Measurements from ENCODE around the gene TGM2.

The TGM2 gene

GRCh38 chr20:38158701-38159351 lies 6.2 kb downstream of the TGM2 start:
- Histone ChIP-seq H3K9ac (ENCODE audit: low read length) (no peak overlapping the region), H3K23ac (ENCODE audit: low read length) (no peak overlapping the region), H3K79me1 (ENCODE audit: low read length) (no peaks in the 10 kb centered on the region), H4K5ac (ENCODE audit: low read length) (no peak overlapping the region), H2BK5ac (ENCODE audit: low read length) (no peak overlapping the region), H3K18ac (ENCODE audit: low read length) (no peak overlapping the region), H3K27me3 (ENCODE audit: insufficient read depth, low read length, poor library complexity) (no peaks in the 10 kb centered on the region), H2BK15ac (replicated peaks; ENCODE audit: low read depth) (no peak overlapping the region), H2BK120ac (ENCODE audit: low read depth, low read length) (no peak overlapping the region), H3K4ac (ENCODE audit: low read depth, low read length) (no peak overlapping the region), H4K8ac (ENCODE audit: low read depth, low read length) (no peak overlapping the region), H3K4me1 (ENCODE audit: control insufficient read depth, low read depth, low read length) (no peaks in the 10 kb centered on the region), H3K4me3 (ENCODE audit: low read length) (no peak overlapping the region), H3K56ac (ENCODE audit: low read length) (peak overlapping the region; percentile 60), H3K36me3 (ENCODE audit: control insufficient read depth, insufficient read depth, low read length) (no peaks in the 10 kb centered on the region), H3K27ac (ENCODE audit: low read depth, low read length) (no peak overlapping the region), H3K79me2 (ENCODE audit: control insufficient read depth, insufficient read depth, low read length) (no peaks in the 10 kb centered on the region), H3K4me2 (ENCODE audit: low read length) (no peak overlapping the region), H2AK5ac (ENCODE audit: low read length) (no peak overlapping the region)
- WGBS (ENCODE audit: extremely low coverage, insufficient coverage, low lambda C conversion rate): no CpG with 5 or more reads among the region's 14 CpGs
- DNase-seq: no peak

GRCh38 chr20:38157635-38158495 lies 7.2 kb downstream of the TGM2 start:
- H2AK5ac ChIP-seq (ENCODE audit: low read length): no peak overlapping the region
- H3K27me3 ChIP-seq (ENCODE audit: insufficient read depth, low read length, poor library complexity): no peaks in the 10 kb centered on the region
- H3K4ac ChIP-seq (ENCODE audit: low read depth, low read length): no peak overlapping the region
- H3K23ac ChIP-seq (ENCODE audit: low read length): no peak overlapping the region
- H3K9ac ChIP-seq (ENCODE audit: low read length): no peak overlapping the region
- WGBS (ENCODE audit: extremely low coverage, insufficient coverage, low lambda C conversion rate): no CpG with 5 or more reads among the region's 14 CpGs
- no peak overlapping the region for H3K27ac ChIP-seq (ENCODE audit: low read depth, low read length)
- no peak overlapping the region for H2BK120ac ChIP-seq (ENCODE audit: low read depth, low read length)
- H3K4me1 ChIP-seq (ENCODE audit: control insufficient read depth, low read depth, low read length): no peaks in the 10 kb centered on the region
- no peaks in the 10 kb centered on the region for H3K36me3 ChIP-seq (ENCODE audit: control insufficient read depth, insufficient read depth, low read length)
- H2BK15ac ChIP-seq (replicated peaks; ENCODE audit: low read depth): no peak overlapping the region
- H4K5ac ChIP-seq (ENCODE audit: low read length): no peak overlapping the region
- no peaks in the 10 kb centered on the region for H3K79me2 ChIP-seq (ENCODE audit: control insufficient read depth, insufficient read depth, low read length)
- H3K4me2 ChIP-seq (ENCODE audit: low read length): no peak overlapping the region
- H3K79me1 ChIP-seq (ENCODE audit: low read length): no peaks in the 10 kb centered on the region
- no peak for DNase-seq
- no peak overlapping the region for H3K56ac ChIP-seq (ENCODE audit: low read length)
- no peak overlapping the region for H3K4me3 ChIP-seq (ENCODE audit: low read length)
- H4K8ac ChIP-seq (ENCODE audit: low read depth, low read length): no peak overlapping the region
- H3K18ac ChIP-seq (ENCODE audit: low read length): no peak overlapping the region
- no peak overlapping the region for H2BK5ac ChIP-seq (ENCODE audit: low read length)

- Histone ChIP-seq H3K79me1 (ENCODE audit: low read length) (no peaks in the 10 kb centered on the region), H3K56ac (ENCODE audit: low read length) (no peak overlapping the region), H2BK120ac (ENCODE audit: low read depth, low read length) (no peak overlapping the region), H2BK15ac (replicated peaks; ENCODE audit: low read depth) (no peak overlapping the region), H3K27me3 (ENCODE audit: insufficient read depth, low read length, poor library complexity) (no peaks in the 10 kb centered on the region), H4K5ac (ENCODE audit: low read length) (no peak overlapping the region), H3K23ac (ENCODE audit: low read length) (no peak overlapping the region), H3K4me2 (ENCODE audit: low read length) (no peak overlapping the region), H3K18ac (ENCODE audit: low read length) (no peak overlapping the region), H3K4ac (ENCODE audit: low read depth, low read length) (no peak overlapping the region), H3K36me3 (ENCODE audit: control insufficient read depth, insufficient read depth, low read length) (no peaks in the 10 kb centered on the region), H2AK5ac (ENCODE audit: low read length) (no peak overlapping the region), H2BK5ac (ENCODE audit: low read length) (no peak overlapping the region), H3K4me3 (ENCODE audit: low read length) (no peak overlapping the region), H3K4me1 (ENCODE audit: control insufficient read depth, low read depth, low read length) (no peaks in the 10 kb centered on the region), H3K9ac (ENCODE audit: low read length) (no peak overlapping the region), H3K27ac (ENCODE audit: low read depth, low read length) (no peak overlapping the region), H3K79me2 (ENCODE audit: control insufficient read depth, insufficient read depth, low read length) (no peaks in the 10 kb centered on the region), H4K8ac (ENCODE audit: low read depth, low read length) (no peak overlapping the region)
- DNase-seq: no peak
- WGBS (ENCODE audit: extremely low coverage, insufficient coverage, low lambda C conversion rate): no CpG with 5 or more reads among the region's 11 CpGs
Observed at GRCh38 chr20:38156888-38157634, 8.0 kb downstream of the TGM2 start.

GRCh38 chr20:38156280-38156679 lies 8.8 kb downstream of the TGM2 start:
- no peak overlapping the region for H2AK5ac ChIP-seq (ENCODE audit: low read length)
- H3K56ac ChIP-seq (ENCODE audit: low read length): no peak overlapping the region
- H3K27me3 ChIP-seq (ENCODE audit: insufficient read depth, low read length, poor library complexity): no peaks in the 10 kb centered on the region
- DNase-seq: no peak
- H3K36me3 ChIP-seq (ENCODE audit: control insufficient read depth, insufficient read depth, low read length): no peaks in the 10 kb centered on the region
- no peak overlapping the region for H4K8ac ChIP-seq (ENCODE audit: low read depth, low read length)
- no peak overlapping the region for H2BK120ac ChIP-seq (ENCODE audit: low read depth, low read length)
- H3K4ac ChIP-seq (ENCODE audit: low read depth, low read length): no peak overlapping the region
- no peaks in the 10 kb centered on the region for H3K79me2 ChIP-seq (ENCODE audit: control insufficient read depth, insufficient read depth, low read length)
- H3K4me3 ChIP-seq (ENCODE audit: low read length): no peak overlapping the region
- H3K27ac ChIP-seq (ENCODE audit: low read depth, low read length): no peak overlapping the region
- no peak overlapping the region for H3K23ac ChIP-seq (ENCODE audit: low read length)
- H3K18ac ChIP-seq (ENCODE audit: low read length): no peak overlapping the region
- H3K79me1 ChIP-seq (ENCODE audit: low read length): no peaks in the 10 kb centered on the region
- H3K4me1 ChIP-seq (ENCODE audit: control insufficient read depth, low read depth, low read length): no peaks in the 10 kb centered on the region
- no peak overlapping the region for H2BK15ac ChIP-seq (replicated peaks; ENCODE audit: low read depth)
- no peak overlapping the region for H2BK5ac ChIP-seq (ENCODE audit: low read length)
- no CpG with 5 or more reads among the region's 6 CpGs for WGBS (ENCODE audit: extremely low coverage, insufficient coverage, low lambda C conversion rate)
- no peak overlapping the region for H4K5ac ChIP-seq (ENCODE audit: low read length)
- H3K4me2 ChIP-seq (ENCODE audit: low read length): no peak overlapping the region
- H3K9ac ChIP-seq (ENCODE audit: low read length): no peak overlapping the region

- no CpG with 5 or more reads among the region's 13 CpGs for WGBS (ENCODE audit: extremely low coverage, insufficient coverage, low lambda C conversion rate)
- no peak overlapping the region for H3K27ac ChIP-seq (ENCODE audit: low read depth, low read length)
- no peak overlapping the region for H3K4ac ChIP-seq (ENCODE audit: low read depth, low read length)
- H3K27me3 ChIP-seq (ENCODE audit: insufficient read depth, low read length, poor library complexity): no peaks in the 10 kb centered on the region
- H2BK5ac ChIP-seq (ENCODE audit: low read length): no peak overlapping the region
- H2BK15ac ChIP-seq (replicated peaks; ENCODE audit: low read depth): no peak overlapping the region
- H4K5ac ChIP-seq (ENCODE audit: low read length): no peak overlapping the region
- H3K79me1 ChIP-seq (ENCODE audit: low read length): no peaks in the 10 kb centered on the region
- DNase-seq: no peak
- no peak overlapping the region for H3K18ac ChIP-seq (ENCODE audit: low read length)
- H2BK120ac ChIP-seq (ENCODE audit: low read depth, low read length): no peak overlapping the region
- H3K9ac ChIP-seq (ENCODE audit: low read length): no peak overlapping the region
- no peaks in the 10 kb centered on the region for H3K79me2 ChIP-seq (ENCODE audit: control insufficient read depth, insufficient read depth, low read length)
- H3K56ac ChIP-seq (ENCODE audit: low read length): no peak overlapping the region
- no peak overlapping the region for H3K4me3 ChIP-seq (ENCODE audit: low read length)
- H3K4me1 ChIP-seq (ENCODE audit: control insufficient read depth, low read depth, low read length): no peaks in the 10 kb centered on the region
- no peaks in the 10 kb centered on the region for H3K36me3 ChIP-seq (ENCODE audit: control insufficient read depth, insufficient read depth, low read length)
- H4K8ac ChIP-seq (ENCODE audit: low read depth, low read length): no peak overlapping the region
- H2AK5ac ChIP-seq (ENCODE audit: low read length): no peak overlapping the region
- no peak overlapping the region for H3K23ac ChIP-seq (ENCODE audit: low read length)
- H3K4me2 ChIP-seq (ENCODE audit: low read length): no peak overlapping the region
Observed at GRCh38 chr20:38155811-38156210, 9.3 kb downstream of the TGM2 start.

Measured in mesendoderm (in vitro differentiated cells).